Right lobe of liver (tissue), 6 donors: ENCODE data around the gene R3HDM2. TPM values are rescaled to one million over a fixed set of nuclear protein-coding genes. Genes with fewer than 3 reads are reported as not detected.

Source experiments
- ATAC-seq, 4 donors: fragments of 200-7000 bp; cut with Tn5 transposase; one replicate each; pipeline ENCODE4 v1.9.1; 2020; ENCODE audit warnings: mild to moderate bottlenecking in 4 of 4, moderate library complexity in 4 of 4
- DNase-seq, 3 donors: peaks; one replicate each; pipeline ENCODE4 v3.0.0-alpha.2; 2020
- H3K27ac ChIP-seq, 3 donors: fragments of 200-600 bp; one replicate each; pipeline ENCODE4 v1.8.0; 2022
- H3K27me3 ChIP-seq, 2 donors: fragments of 200-600 bp; one replicate each; pipeline ENCODE4 v1.8.0; 2022
- H3K36me3 ChIP-seq, 4 donors: fragments of 200-600 bp; sonication (generic) in 1 of 4; one replicate each; pipeline versions ENCODE4 v1.5.1 to v1.8.0; 2017 to 2022; ENCODE audit warnings: control low read depth in 1 of 4
- H3K4me1 ChIP-seq, 4 donors: fragments of 200-600 bp; sonication (generic) in 1 of 4; one replicate each; pipeline versions ENCODE4 v1.5.1 to v1.8.0; 2017 to 2022; ENCODE audit warnings: control low read depth in 1 of 4
- H3K4me3 ChIP-seq, 3 donors: fragments of 200-600 bp; one replicate each; pipeline ENCODE4 v1.8.0; 2022
- H3K9me3 ChIP-seq, 4 donors: fragments of 200-600 bp; sonication (generic) in 1 of 4; one replicate each; pipeline versions ENCODE4 v1.5.1 to v1.8.0; 2017 to 2022; ENCODE audit warnings: control low read depth in 1 of 4
- POLR2A ChIP-seq: fragments of 450-650 bp; IDR thresholded peaks from one replicate; pipeline ENCODE4 v1.6.1; 2017; ENCODE audit warnings: antibody characterized with exemption, mild to moderate bottlenecking
- WGBS: methylation state at CpG from one replicate; pipeline ENCODE4 v1.1.6; 2018; ENCODE audit warnings: low coverage, low lambda C conversion rate; ENCODE audit not compliant: insufficient coverage; ENCODE audit errors: missing lambda C conversion rate; 5-methylcytosine and 5-hydroxymethylcytosine counted together
- intact Hi-C, 2 donors: fragments of 100-400 bp; cut with DNase I; formaldehyde crosslinking; loops; one replicate each; pipeline versions ENCODE4 v1.11.2 to v1.14.1; 2022
- total RNA-seq, 6 experiments: library from RNA; depleted of rRNA in 2 of 6; stranded (reverse); fragments of >200 nt in 2 of 6; fragmentation: NEBNext Ultra II Directional in 3 of 6; extraction: Animal tissue kit (Norgen Biotek cat#: 25700) in 3 of 6; gene quantifications; one replicate each; pipeline versions ENCODE4 v1.1.0 to v1.2.4, GENCODE V29; 2016 to 2023
- TF ChIP-seq, protein P1 (sequence below), 4 donors: fragments of 200-600 bp in 3 of 4; fragments of 450-650 bp in 1 of 4; IDR thresholded peaks; one replicate each; pipeline versions ENCODE4 v1.5.1 to v1.8.0; 2016 to 2022; ENCODE audit warnings: antibody characterized with exemption in 4 of 4, mild to moderate bottlenecking in 2 of 4
- donor health status: DM: no; HTN: yes; CAD: no.
- donor health status: DM: no; HTN: no; CAD: no.
- donor health status: DM: no; HTN: no; CAD: no.
- donor health status: DM: no; HTN: yes; CAD: no.
- donor health status: DM: no; HTN: yes; CAD: no.

Gene R3HDM2
- total RNA-seq, 6 experiments from 2014 or later = 25.3 to 48.0 (median 35.9) TPM

DNA sequence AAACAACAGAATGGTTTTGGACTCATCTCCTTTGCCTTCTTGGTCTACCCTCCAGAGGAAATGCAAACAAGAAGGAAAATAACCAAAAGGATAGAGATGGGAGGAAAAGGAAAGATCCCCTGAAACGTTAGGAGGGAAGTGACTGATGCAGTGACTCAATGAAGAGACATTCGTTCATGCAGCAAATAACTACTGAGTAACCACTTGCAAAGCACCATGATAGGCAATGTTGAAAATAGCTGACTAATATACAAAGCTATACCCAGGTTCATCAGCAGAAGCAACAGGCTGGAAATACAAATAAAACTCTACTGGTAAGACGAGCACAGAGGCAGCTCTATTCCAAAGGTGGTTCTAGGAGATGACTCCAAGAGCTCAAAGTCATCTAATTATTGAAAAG is 41.8 kb downstream of the R3HDM2 start:
- DNase-seq (no peak), ATAC-seq (no peak)

DNA sequence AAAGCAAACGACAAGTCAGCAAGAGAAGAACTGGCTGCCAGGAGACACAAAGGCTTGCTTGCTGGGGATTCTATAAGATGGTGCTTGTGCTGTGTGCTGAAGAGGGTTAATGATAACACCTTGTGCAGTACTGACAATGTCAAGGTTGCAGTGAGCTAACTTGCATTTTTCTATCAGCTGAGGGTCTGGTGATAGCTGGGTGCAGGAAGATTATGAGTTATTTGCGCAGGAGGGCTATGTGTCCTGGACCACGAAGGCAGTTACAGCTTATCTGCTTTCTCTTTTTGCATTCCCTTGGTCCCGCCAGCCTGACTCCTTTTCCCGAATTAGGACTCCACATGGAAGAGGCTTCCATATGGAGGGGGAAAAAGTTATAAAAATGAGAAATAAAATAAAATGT is 42.4 kb downstream of the R3HDM2 start:
- Histone ChIP-seq H3K27me3 (no peaks in the 10 kb centered on the region), H3K27ac (no peak overlapping the region), H3K9me3 (no peaks in the 10 kb centered on the region), H3K36me3 (peaks cover 0 to 4% (median 0%) of the 10 kb centered on the region in 4 donors), H3K4me1 (peaks cover 0 to 5% (median 0%) of the 10 kb centered on the region in 4 donors), H3K4me3 (no peak overlapping the region)
- TF ChIP-seq, protein P1, sequence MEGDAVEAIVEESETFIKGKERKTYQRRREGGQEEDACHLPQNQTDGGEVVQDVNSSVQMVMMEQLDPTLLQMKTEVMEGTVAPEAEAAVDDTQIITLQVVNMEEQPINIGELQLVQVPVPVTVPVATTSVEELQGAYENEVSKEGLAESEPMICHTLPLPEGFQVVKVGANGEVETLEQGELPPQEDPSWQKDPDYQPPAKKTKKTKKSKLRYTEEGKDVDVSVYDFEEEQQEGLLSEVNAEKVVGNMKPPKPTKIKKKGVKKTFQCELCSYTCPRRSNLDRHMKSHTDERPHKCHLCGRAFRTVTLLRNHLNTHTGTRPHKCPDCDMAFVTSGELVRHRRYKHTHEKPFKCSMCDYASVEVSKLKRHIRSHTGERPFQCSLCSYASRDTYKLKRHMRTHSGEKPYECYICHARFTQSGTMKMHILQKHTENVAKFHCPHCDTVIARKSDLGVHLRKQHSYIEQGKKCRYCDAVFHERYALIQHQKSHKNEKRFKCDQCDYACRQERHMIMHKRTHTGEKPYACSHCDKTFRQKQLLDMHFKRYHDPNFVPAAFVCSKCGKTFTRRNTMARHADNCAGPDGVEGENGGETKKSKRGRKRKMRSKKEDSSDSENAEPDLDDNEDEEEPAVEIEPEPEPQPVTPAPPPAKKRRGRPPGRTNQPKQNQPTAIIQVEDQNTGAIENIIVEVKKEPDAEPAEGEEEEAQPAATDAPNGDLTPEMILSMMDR (IDR thresholded peaks at IDR 0.05) = no peak
- no peak for TF ChIP-seq POLR2A
- no peak for DNase-seq
- intact Hi-C loops = no loop called here
- no peak for ATAC-seq
- 88% methylated on average over 5 of the region's 5 CpGs for WGBS

More for the DNA sequence above, 41.8 kb downstream of the R3HDM2 start:
- Histone ChIP-seq H3K4me3 (no peak overlapping the region), H3K27ac (no peak overlapping the region), H3K27me3 (no peaks in the 10 kb centered on the region), H3K9me3 (no peaks in the 10 kb centered on the region), H3K36me3 (peaks cover 0 to 10% (median 2%) of the 10 kb centered on the region in 4 donors), H3K4me1 (peaks cover 0 to 5% (median 0%) of the 10 kb centered on the region in 4 donors)
- TF ChIP-seq, protein P1 (IDR thresholded peaks at IDR 0.05) = no peak
- no peak for TF ChIP-seq POLR2A
- intact Hi-C loops = no loop called here
- 53% methylated on average over 3 of the region's 3 CpGs for WGBS

DNA sequence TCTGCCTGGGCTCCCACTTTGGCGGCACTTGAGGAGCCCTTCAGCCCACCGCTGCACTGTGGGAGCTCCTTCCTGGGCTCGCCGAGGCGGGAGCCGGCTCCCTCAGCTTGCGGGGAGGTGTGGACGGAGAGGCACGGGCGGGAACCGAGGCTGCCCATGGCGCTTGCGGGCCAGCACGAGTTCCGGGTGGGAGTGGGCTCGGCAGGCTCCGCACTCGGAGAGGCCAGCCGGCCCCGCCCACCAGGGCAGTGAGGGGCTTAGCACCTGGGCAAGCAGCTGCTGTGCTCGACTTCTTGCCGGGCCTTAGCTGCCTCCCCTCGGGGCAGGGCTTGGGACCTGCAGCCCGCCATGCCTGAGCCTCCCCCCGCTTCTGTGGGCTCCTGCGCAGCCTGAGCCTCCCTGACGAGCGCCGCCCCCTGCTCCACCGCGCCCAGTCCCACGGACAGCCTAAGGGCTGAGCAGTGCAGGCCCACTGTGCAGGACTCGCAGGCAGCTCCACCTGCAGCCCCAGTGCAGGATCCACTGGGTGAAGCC is 44.6 kb downstream of the R3HDM2 start:
- intact Hi-C loops = no loop called here
- Histone ChIP-seq H3K27me3 (no peaks in the 10 kb centered on the region), H3K4me1 (peaks cover 0 to 5% (median 0%) of the 10 kb centered on the region in 4 donors), H3K27ac (no peak overlapping the region), H3K4me3 (no peak overlapping the region), H3K36me3 (no peaks in the 10 kb centered on the region), H3K9me3 (no peaks in the 10 kb centered on the region)
- DNase-seq (no peak), ATAC-seq (no peak)
- 98% methylated on average over 7 of the region's 33 CpGs for WGBS
- TF ChIP-seq, protein P1 (IDR thresholded peaks at IDR 0.05) = no peak
- TF ChIP-seq POLR2A = no peak

DNA sequence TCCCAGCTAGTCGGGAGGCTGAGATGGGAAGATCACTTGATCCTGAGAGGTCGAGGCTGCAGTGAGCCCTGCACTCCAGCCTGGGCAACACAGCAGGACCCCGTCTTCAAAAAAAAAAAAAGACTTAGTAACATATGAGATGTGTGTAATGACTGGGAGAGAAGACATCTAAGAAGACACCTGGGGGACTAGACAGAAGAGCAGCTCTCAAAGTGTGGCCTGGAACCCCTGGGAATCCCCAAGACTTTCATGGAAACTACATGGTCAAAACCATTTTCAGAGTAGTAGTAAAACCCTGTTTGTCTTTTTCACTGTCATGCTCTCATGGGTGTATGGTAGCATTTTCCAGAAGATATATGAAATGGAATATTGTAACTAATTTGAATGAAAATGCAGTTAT is 45.3 kb downstream of the R3HDM2 start:
- peaks cover 0 to 3% (median 0%) of the 10 kb centered on the region in 4 donors for H3K4me1 ChIP-seq
- H3K36me3 ChIP-seq = no peaks in the 10 kb centered on the region
- no peak for DNase-seq
- H3K27ac ChIP-seq = no peak overlapping the region
- no peaks in the 10 kb centered on the region for H3K9me3 ChIP-seq
- 92% methylated on average over 3 of the region's 3 CpGs for WGBS
- intact Hi-C loops = no loop called here
- ATAC-seq = no peak
- no peak for TF ChIP-seq POLR2A
- TF ChIP-seq, protein P1 (IDR thresholded peaks at IDR 0.05) = no peak
- H3K4me3 ChIP-seq = no peak overlapping the region
- H3K27me3 ChIP-seq = no peaks in the 10 kb centered on the region
